GM12878 (cell line): ENCODE measurements around the gene MLKL. TPM values are rescaled to one million over a fixed set of nuclear protein-coding genes. Genes with fewer than 3 reads are reported as not detected.

Source experiments
- ATAC-seq: fragments of 200-7000 bp; cut with Tn5 transposase; 3 replicates; pipeline ENCODE4 v1.9.1; 2020; ENCODE audit warnings: mild to moderate bottlenecking, moderate library complexity
- BruUV-seq: library from RNA; stranded (reverse); fragments of 400-500 nt; replicated peaks from 2 replicates; lab custom pipeline; 2021; lab: Mats Ljungman, UMichigan
- CTCF ChIA-PET: fragments of 300-600 bp; sonication (Branson Sonifier 250); formaldehyde crosslinking; extraction: SDS; loops from one replicate; lab custom pipeline; 2021; ENCODE audit warnings: inconsistent platforms; lab: Yijun Ruan, JAX
- POLR2A ChIA-PET: fragments of 350-600 bp; formaldehyde crosslinking; extraction: SDS; loops from one replicate; lab custom pipeline; 2021; ENCODE audit warnings: inconsistent platforms; lab: Charles Lee
- RAD21 ChIA-PET: fragments of 300-600 bp; sonication (Branson Sonifier 250); formaldehyde crosslinking; loops from one replicate; lab custom pipeline; 2023; ENCODE audit warnings: antibody characterized with exemption; ENCODE audit not compliant: unreplicated experiment; lab: Charles Lee
- SMC1A ChIA-PET: fragments of 300-600 bp; sonication (Branson Sonifier 250); formaldehyde crosslinking; loops from one replicate; lab custom pipeline; 2023; ENCODE audit not compliant: unreplicated experiment, uncharacterized antibody; lab: Charles Lee
- DNase-seq: peaks from one replicate; pipeline ENCODE4 v3.0.0-alpha.2; 2011; ENCODE audit warnings: low read depth, low spot score
- FAIRE-seq: peaks from 3 replicates; lab custom pipeline; 2011; peaks lifted over from hg19 to GRCh38; lab: Jason Lieb, UNC
- H2AFZ ChIP-seq: 2 replicates; pipeline ENCODE4 v1.6.0; 2011; ENCODE audit warnings: low read depth, low read length, control low read depth; ENCODE audit not compliant: control insufficient read depth
- H3K27ac ChIP-seq: 2 replicates; pipeline ENCODE4 v1.5.1; 2011; ENCODE audit warnings: control low read depth; ENCODE audit not compliant: control insufficient read depth, insufficient read depth
- H3K27me3 ChIP-seq, 2 experiments: replicated peaks in 1 of 2; 2 replicates each; pipeline versions ENCODE4 v1.6.0 to v1.6.1; 2011; ENCODE audit warnings: low read length in 1 of 2; ENCODE audit not compliant: control insufficient read depth in 2 of 2, insufficient read depth in 2 of 2
- H3K36me3 ChIP-seq, 2 experiments: 2 replicates each; pipeline ENCODE4 v1.5.1; 2011; ENCODE audit warnings: low read length in 1 of 2; ENCODE audit not compliant: control insufficient read depth in 2 of 2, insufficient read depth in 2 of 2
- H3K4me1 ChIP-seq: 2 replicates; pipeline ENCODE4 v1.6.1; 2011; ENCODE audit warnings: mild to moderate bottlenecking, low read length, moderate library complexity, mixed read lengths; ENCODE audit not compliant: control insufficient read depth, insufficient read depth
- H3K4me2 ChIP-seq: 2 replicates; pipeline ENCODE4 v1.6.0; 2011; ENCODE audit warnings: control low read depth; ENCODE audit not compliant: control insufficient read depth, insufficient read depth
- H3K4me3 ChIP-seq: fragments of 200-600 bp; sonication (generic); 2 replicates; pipeline ENCODE4 v1.5.1; 2016
- H3K79me2 ChIP-seq: 2 replicates; pipeline ENCODE4 v1.6.0; 2011; ENCODE audit warnings: low read length; ENCODE audit not compliant: control insufficient read depth, insufficient read depth
- H3K9ac ChIP-seq: 2 replicates; pipeline ENCODE4 v1.8.0; 2011; ENCODE audit warnings: low read length, control low read depth, mixed read lengths; ENCODE audit not compliant: control insufficient read depth, insufficient read depth
- H3K9me3 ChIP-seq: replicated peaks from 3 replicates; pipeline ENCODE4 v1.5.1; 2011; ENCODE audit warnings: mild to moderate bottlenecking, low read length; ENCODE audit not compliant: control insufficient read depth, insufficient read depth
- H4K20me1 ChIP-seq: 2 replicates; pipeline ENCODE4 v1.6.0; 2011; ENCODE audit not compliant: control insufficient read depth, insufficient read depth
- ASH2L ChIP-seq: fragments of 300-600, 200-600 bp; sonication (generic); IDR thresholded peaks from 2 replicates; pipeline ENCODE4 v1.6.1; 2017; ENCODE audit warnings: low read depth, mild to moderate bottlenecking, borderline replicate concordance
- ATF2 ChIP-seq: IDR thresholded peaks from 2 replicates; pipeline ENCODE4 v1.6.1; 2012; ENCODE audit warnings: low read length, inconsistent platforms
- CHD1 ChIP-seq: IDR thresholded peaks from 2 replicates; pipeline ENCODE4 v1.6.1; 2012; ENCODE audit warnings: low read depth, low read length, improper control_type of control experiment
- CTCF ChIP-seq, 3 experiments: IDR thresholded peaks in 2 of 3; conservative IDR thresholded peaks in 1 of 3; 2 replicates each; pipeline ENCODE4 v1.5.1; 2011; ENCODE audit warnings: low read depth in 3 of 3, low read length in 3 of 3, mild to moderate bottlenecking in 3 of 3, control low read depth in 2 of 3, moderate library complexity in 2 of 3, inconsistent platforms in 1 of 3, mixed read lengths in 1 of 3; ENCODE audit not compliant: control insufficient read depth in 2 of 3, insufficient read depth in 1 of 3; ENCODE audit errors: extremely low read depth in 1 of 3
- GATAD2B ChIP-seq: fragments of 450-650 bp; conservative IDR thresholded peaks from 2 replicates; pipeline ENCODE4 v1.6.1; 2017; ENCODE audit warnings: low read depth, mild to moderate bottlenecking, moderate library complexity
- NFIC ChIP-seq: IDR thresholded peaks from 2 replicates; pipeline ENCODE4 v1.6.1; 2012; ENCODE audit warnings: low read depth, mild to moderate bottlenecking, inconsistent platforms, low read length, moderate library complexity
- POU2F2 ChIP-seq: IDR thresholded peaks from 3 replicates; pipeline ENCODE4 v1.6.1; 2011; ENCODE audit warnings: low read depth, mild to moderate bottlenecking, low read length, borderline replicate concordance
- RCOR1 ChIP-seq: conservative IDR thresholded peaks from 2 replicates; pipeline ENCODE4 v1.6.1; 2012; ENCODE audit warnings: low read depth, low read length, improper control_type of control experiment
- SUZ12 ChIP-seq: fragments of 200-600 bp; sonication (generic); IDR thresholded peaks from one replicate; pipeline ENCODE4 v1.6.1; 2018; ENCODE audit warnings: antibody characterized with exemption, mild to moderate bottlenecking; ENCODE audit not compliant: unreplicated experiment
- TCF3 ChIP-seq: IDR thresholded peaks from 2 replicates; pipeline ENCODE4 v1.6.1; 2012; ENCODE audit warnings: low read depth, mild to moderate bottlenecking, low read length, borderline replicate concordance; ENCODE audit not compliant: insufficient read depth
- ZBTB40 ChIP-seq: fragments of 450-650 bp; IDR thresholded peaks from 2 replicates; pipeline ENCODE4 v1.6.1; 2016; ENCODE audit warnings: mild to moderate bottlenecking, moderate library complexity, borderline replicate concordance
- ZNF384 ChIP-seq: IDR thresholded peaks from 2 replicates; pipeline ENCODE4 v1.6.1; 2012; ENCODE audit warnings: low read depth, mild to moderate bottlenecking, low read length, improper control_type of control experiment, borderline replicate concordance
- WGBS: methylation state at CpG from one replicate; pipeline ENCODE4 v1.1.6; 2016; ENCODE audit warnings: low lambda C conversion rate; ENCODE audit not compliant: insufficient replicate concordance, insufficient coverage; ENCODE audit errors: missing lambda C conversion rate; 5-methylcytosine and 5-hydroxymethylcytosine counted together
- in situ Hi-C: fragments of 300-500 bp; cut with MboI; formaldehyde crosslinking; loops from 9 replicates; pipeline ENCODE4 v1.14.3; 2018; ENCODE audit warnings: mixed read lengths
- intact Hi-C: fragments of 100-400 bp; cut with micrococcal nuclease; formaldehyde crosslinking; loops from one replicate; pipeline ENCODE4 v1.14.2; 2022; ENCODE audit not compliant: unreplicated experiment
- polyA plus RNA-seq, 11 experiments: library from polyadenylated mRNA; depleted of rRNA in 4 of 11; unstranded in 6 of 11; stranded (reverse) in 5 of 11; fragments of >200 nt; fragmentation: Nextera tagmentation in 4 of 11; fragmentation: Illumina TruSeq in 1 of 11; extraction: Ambion mirVana in 4 of 11; extraction: Trizol in 1 of 11; gene quantifications; 1 replicate in 1 of 11; 2 replicates in 10 of 11; pipeline versions ENCODE4 v1.2.1 to v1.2.3, GENCODE V29; 2011 to 2016; ENCODE audit warnings: inconsistent platforms in 2 of 11, missing spikeins in 2 of 11, low read depth in 1 of 11
- total RNA-seq, 4 experiments: library from RNA; depleted of rRNA in 3 of 4; stranded (reverse); fragments of >200 nt in 3 of 4; fragmentation: Illumina TruSeq in 1 of 4; extraction: Trizol in 1 of 4; gene quantifications; 2 replicates each; pipeline versions ENCODE4 v1.2.1 to v1.2.3, GENCODE V29; 2013 to 2021
- TF ChIP-seq, protein P1 (sequence below): fragments of 450-650 bp; formaldehyde crosslinking; IDR thresholded peaks from 2 replicates; pipeline ENCODE4 v1.5.0; 2022; ENCODE audit warnings: mild to moderate bottlenecking, missing genetic modification characterization

Gene MLKL
- total and polyA plus RNA-seq, 10 of the 15 experiments (the other 5 are each of a cell fraction or from before 2014, with no cell fraction given) = 3.8 to 14.5 (median 11.2) TPM

DNA sequence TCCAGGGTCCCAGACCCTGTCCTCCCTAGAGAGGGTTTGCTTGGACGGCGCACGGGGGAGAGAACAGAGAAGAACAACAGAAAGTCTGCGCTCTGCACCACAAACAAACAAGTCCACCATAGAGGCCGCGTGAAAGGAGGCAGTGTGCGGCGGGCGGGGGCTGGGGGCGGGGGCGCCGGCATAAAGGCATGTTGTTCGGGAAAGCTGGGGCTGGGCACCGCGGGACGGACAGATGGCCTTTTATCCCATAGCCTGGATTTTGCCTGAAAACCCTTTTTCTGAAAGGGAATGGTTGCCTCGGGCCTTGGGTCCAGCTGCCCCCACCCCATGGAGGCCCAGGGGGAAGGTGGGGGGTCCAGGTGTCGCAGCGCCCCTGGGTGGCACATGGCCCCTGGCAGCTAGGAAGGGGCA, 48.0 kb upstream of the MLKL start:
- H4K20me1 ChIP-seq = no peaks in the 10 kb centered on the region
- no peaks in the 10 kb centered on the region for H3K36me3 ChIP-seq
- DNase-seq (no peak), ATAC-seq (no peak), FAIRE-seq (no peak)
- no peak overlapping the region for H3K27ac ChIP-seq
- no TSS peak for BruUV-seq
- H3K27me3 ChIP-seq = peaks cover 0 to 2% of the 10 kb centered on the region in 2 experiments; a peak in 2 of 4 replicates
- POLR2A ChIA-PET = no interaction called here
- H3K4me1 ChIP-seq = peaks cover 7% of the 10 kb centered on the region; the same call in 1 of the 2 replicates
- H3K4me3 ChIP-seq = no peak overlapping the region
- H3K9me3 ChIP-seq = no peaks in the 10 kb centered on the region
- in situ Hi-C loops (no loop called here), intact Hi-C loops (no loop called here)
- SMC1A ChIA-PET = interaction anchor here (1.1 kb wide), 1 partner anchor 116 kb away, joined by 3 read pairs; no protein-coding TSS in a partner anchor
- RAD21 ChIA-PET = no interaction called here
- no peak overlapping the region for H3K4me2 ChIP-seq
- no peak overlapping the region for H2AFZ ChIP-seq
- CTCF ChIA-PET = no interaction called here
- H3K9ac ChIP-seq = no peak overlapping the region
- no peaks in the 10 kb centered on the region for H3K79me2 ChIP-seq
- WGBS = 86% methylated on average over 15 of the region's 19 CpGs
- TF ChIP-seq RCOR1 (no peak), NFIC (no peak), CHD1 (no peak), SUZ12 (no peak), ASH2L (no peak), ZBTB40 (no peak), ZNF384 (no peak), POU2F2 (no peak), GATAD2B (no peak), TCF3 (no peak), ATF2 (no peak), CTCF (IDR thresholded peaks at IDR 0.05 in 2 of 3, conservative IDR thresholded peaks at IDR 0.05 in 1 of 3; ENCODE audit: control insufficient read depth in 2 of 3, extremely low read depth in 1 of 3, insufficient read depth in 1 of 3, low read depth in 3 of 3, low read length in 3 of 3) (no peak)
- TF ChIP-seq, protein P1, sequence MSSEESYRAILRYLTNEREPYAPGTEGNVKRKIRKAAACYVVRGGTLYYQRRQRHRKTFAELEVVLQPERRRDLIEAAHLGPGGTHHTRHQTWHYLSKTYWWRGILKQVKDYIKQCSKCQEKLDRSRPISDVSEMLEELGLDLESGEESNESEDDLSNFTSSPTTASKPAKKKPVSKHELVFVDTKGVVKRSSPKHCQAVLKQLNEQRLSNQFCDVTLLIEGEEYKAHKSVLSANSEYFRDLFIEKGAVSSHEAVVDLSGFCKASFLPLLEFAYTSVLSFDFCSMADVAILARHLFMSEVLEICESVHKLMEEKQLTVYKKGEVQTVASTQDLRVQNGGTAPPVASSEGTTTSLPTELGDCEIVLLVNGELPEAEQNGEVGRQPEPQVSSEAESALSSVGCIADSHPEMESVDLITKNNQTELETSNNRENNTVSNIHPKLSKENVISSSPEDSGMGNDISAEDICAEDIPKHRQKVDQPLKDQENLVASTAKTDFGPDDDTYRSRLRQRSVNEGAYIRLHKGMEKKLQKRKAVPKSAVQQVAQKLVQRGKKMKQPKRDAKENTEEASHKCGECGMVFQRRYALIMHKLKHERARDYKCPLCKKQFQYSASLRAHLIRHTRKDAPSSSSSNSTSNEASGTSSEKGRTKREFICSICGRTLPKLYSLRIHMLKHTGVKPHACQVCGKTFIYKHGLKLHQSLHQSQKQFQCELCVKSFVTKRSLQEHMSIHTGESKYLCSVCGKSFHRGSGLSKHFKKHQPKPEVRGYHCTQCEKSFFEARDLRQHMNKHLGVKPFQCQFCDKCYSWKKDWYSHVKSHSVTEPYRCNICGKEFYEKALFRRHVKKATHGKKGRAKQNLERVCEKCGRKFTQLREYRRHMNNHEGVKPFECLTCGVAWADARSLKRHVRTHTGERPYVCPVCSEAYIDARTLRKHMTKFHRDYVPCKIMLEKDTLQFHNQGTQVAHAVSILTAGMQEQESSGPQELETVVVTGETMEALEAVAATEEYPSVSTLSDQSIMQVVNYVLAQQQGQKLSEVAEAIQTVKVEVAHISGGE (CRISPR knock-in tag) = no peak
